ENCODE data around the gene GMFB. TPM values are rescaled to one million over a fixed set of nuclear protein-coding genes. Genes with fewer than 3 reads are reported as not detected.

The GMFB gene
- total RNA-seq, 2 donors from 2014 or later: 86.2 to 96.5 TPM

DNA sequence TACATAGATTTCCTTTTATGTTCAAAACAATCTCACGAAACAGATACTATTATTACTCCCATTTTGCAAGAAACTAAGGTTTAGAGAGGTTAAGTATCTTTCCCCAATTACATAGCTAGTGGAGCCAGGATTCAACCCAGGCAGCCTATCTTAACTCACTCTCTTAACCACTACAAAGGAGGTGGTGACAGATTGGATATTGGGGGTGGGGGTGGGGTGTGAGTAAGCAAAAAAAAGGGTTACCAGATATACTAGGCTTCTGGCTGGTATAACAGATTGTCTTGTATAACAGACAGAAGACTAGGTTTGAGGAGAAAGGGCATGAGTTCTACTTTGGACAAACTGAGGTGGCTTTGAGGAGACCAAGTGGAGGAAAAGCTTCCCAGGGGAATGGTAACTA, 2.1 kb downstream of the GMFB start:
- no peaks in the 10 kb centered on the region for H3K9me3 ChIP-seq (ENCODE audit: control insufficient read depth, low read length)
- Mint-ChIP-seq H3K4me1 (peaks cover 47% of the 10 kb centered on the region), H3K36me3 (ENCODE audit: low read depth) (peaks cover 22% of the 10 kb centered on the region), H3K9me3 (no peaks in the 10 kb centered on the region), H3K27me3 (ENCODE audit: insufficient read depth) (no peaks in the 10 kb centered on the region), H3K4me3 (peak overlapping the region; percentile 81), H3K27ac (no peak overlapping the region)
- H3K4me1 ChIP-seq (ENCODE audit: control insufficient read depth, insufficient read depth, low read length): peaks cover 15% of the 10 kb centered on the region
- DNase-seq: no peak
- 94% methylated on average over 1 of the region's 1 CpG; no CpG with 5 or more reads in 1 of the 2 experiments for WGBS, 2 experiments (ENCODE audit: insufficient coverage in 1 of 2, insufficient read length in 1 of 2)
- no peaks in the 10 kb centered on the region for H3K27me3 ChIP-seq (ENCODE audit: control insufficient read depth, insufficient read depth, low read length, poor library complexity, severe bottlenecking)
- TF ChIP-seq, protein P1, sequence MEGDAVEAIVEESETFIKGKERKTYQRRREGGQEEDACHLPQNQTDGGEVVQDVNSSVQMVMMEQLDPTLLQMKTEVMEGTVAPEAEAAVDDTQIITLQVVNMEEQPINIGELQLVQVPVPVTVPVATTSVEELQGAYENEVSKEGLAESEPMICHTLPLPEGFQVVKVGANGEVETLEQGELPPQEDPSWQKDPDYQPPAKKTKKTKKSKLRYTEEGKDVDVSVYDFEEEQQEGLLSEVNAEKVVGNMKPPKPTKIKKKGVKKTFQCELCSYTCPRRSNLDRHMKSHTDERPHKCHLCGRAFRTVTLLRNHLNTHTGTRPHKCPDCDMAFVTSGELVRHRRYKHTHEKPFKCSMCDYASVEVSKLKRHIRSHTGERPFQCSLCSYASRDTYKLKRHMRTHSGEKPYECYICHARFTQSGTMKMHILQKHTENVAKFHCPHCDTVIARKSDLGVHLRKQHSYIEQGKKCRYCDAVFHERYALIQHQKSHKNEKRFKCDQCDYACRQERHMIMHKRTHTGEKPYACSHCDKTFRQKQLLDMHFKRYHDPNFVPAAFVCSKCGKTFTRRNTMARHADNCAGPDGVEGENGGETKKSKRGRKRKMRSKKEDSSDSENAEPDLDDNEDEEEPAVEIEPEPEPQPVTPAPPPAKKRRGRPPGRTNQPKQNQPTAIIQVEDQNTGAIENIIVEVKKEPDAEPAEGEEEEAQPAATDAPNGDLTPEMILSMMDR (conservative IDR thresholded peaks at IDR 0.05): no peak
- no peak overlapping the region for H3K27ac ChIP-seq (ENCODE audit: low read depth, low read length)
- peak overlapping the region; percentile 11 for H3K9ac ChIP-seq (ENCODE audit: extremely low read depth, low read length, poor library complexity, severe bottlenecking)
- peak overlapping the region; percentile 74 for H3K4me3 ChIP-seq (ENCODE audit: low read length)
- peaks cover 26% of the 10 kb centered on the region for H3K36me3 ChIP-seq (ENCODE audit: control insufficient read depth, insufficient read depth, low read length)

DNA sequence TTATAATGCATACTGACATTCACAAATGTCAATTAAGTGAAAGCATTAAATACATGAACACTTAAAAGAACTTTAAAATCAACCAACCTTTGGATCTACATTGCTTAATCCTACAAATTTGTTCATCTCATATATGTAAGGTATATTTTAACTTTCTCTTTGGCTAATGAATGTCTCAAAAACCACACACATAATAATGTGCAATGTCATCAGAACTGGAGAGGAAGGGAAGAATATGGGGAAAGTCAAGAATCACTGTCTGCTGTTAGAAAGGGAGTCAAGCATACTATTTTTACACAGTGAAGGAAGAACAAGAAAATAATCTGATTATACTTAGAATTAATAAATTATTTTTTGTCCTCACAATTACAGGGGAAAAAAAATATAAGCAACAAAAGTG, 4.9 kb downstream of the GMFB start:
- peaks cover 31% of the 10 kb centered on the region for H3K4me1 Mint-ChIP-seq
- H3K9me3 Mint-ChIP-seq: no peaks in the 10 kb centered on the region
- peaks cover 33% of the 10 kb centered on the region for H3K36me3 Mint-ChIP-seq (ENCODE audit: low read depth)
- H3K27me3 Mint-ChIP-seq (ENCODE audit: insufficient read depth): no peaks in the 10 kb centered on the region
- Histone ChIP-seq H3K27me3 (ENCODE audit: control insufficient read depth, insufficient read depth, low read length, poor library complexity, severe bottlenecking) (no peaks in the 10 kb centered on the region), H3K36me3 (ENCODE audit: control insufficient read depth, insufficient read depth, low read length) (peaks cover 48% of the 10 kb centered on the region), H3K4me3 (ENCODE audit: low read length) (no peak overlapping the region), H3K4me1 (ENCODE audit: control insufficient read depth, insufficient read depth, low read length) (peaks cover 8% of the 10 kb centered on the region), H3K27ac (ENCODE audit: low read depth, low read length) (no peak overlapping the region), H3K9ac (ENCODE audit: extremely low read depth, low read length, poor library complexity, severe bottlenecking) (no peak overlapping the region), H3K9me3 (ENCODE audit: control insufficient read depth, low read length) (no peaks in the 10 kb centered on the region)
- no peak for DNase-seq
- no peak overlapping the region for H3K27ac Mint-ChIP-seq
- TF ChIP-seq, protein P1 (conservative IDR thresholded peaks at IDR 0.05): no peak
- no peak overlapping the region for H3K4me3 Mint-ChIP-seq

DNA sequence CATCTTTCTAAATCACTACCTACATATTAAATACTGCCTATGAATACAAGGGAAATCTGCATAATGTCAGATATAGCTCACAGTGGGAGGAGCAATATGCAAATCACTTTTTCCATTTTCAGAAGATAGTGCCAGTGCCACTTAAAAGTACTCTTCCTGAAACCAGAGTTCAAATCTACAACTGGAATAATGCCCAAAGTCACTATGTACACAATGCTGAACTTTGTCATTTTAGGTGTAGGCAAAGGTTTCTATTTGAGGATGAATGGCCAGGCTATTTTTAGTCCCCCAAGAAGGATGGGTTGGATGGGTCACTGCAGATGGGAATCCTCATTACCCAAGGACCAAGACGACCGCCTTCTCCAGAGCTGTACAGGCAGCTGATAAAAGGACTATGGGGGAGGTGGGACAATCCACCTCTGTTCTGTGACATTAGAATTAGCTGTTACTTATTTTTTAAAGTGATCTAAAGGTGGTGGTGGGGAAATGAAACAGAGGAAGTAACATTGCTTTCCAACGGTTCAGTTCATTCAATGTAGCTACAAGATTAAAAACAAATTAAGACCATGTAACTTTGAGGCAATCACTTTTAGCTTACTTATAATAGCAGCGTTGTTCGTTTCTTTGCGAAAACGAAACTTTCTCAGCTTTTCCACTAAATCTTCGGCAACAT, 5.6 kb downstream of the GMFB start:
- TF ChIP-seq, protein P1 (conservative IDR thresholded peaks at IDR 0.05): no peak
- Mint-ChIP-seq H3K27ac (no peak overlapping the region), H3K27me3 (ENCODE audit: insufficient read depth) (no peaks in the 10 kb centered on the region), H3K4me1 (peaks cover 32% of the 10 kb centered on the region), H3K9me3 (no peaks in the 10 kb centered on the region), H3K4me3 (no peak overlapping the region), H3K36me3 (ENCODE audit: low read depth) (peaks cover 39% of the 10 kb centered on the region)
- no peak overlapping the region for H3K27ac ChIP-seq (ENCODE audit: low read depth, low read length)
- 90 to 95% methylated on average over 5 to 8 of the region's 8 CpGs for WGBS, 2 experiments (ENCODE audit: insufficient coverage in 1 of 2, insufficient read length in 1 of 2)
- no peaks in the 10 kb centered on the region for H3K9me3 ChIP-seq (ENCODE audit: control insufficient read depth, low read length)
- H3K36me3 ChIP-seq (ENCODE audit: control insufficient read depth, insufficient read depth, low read length): peaks cover 55% of the 10 kb centered on the region
- peaks cover 8% of the 10 kb centered on the region for H3K4me1 ChIP-seq (ENCODE audit: control insufficient read depth, insufficient read depth, low read length)
- no peaks in the 10 kb centered on the region for H3K27me3 ChIP-seq (ENCODE audit: control insufficient read depth, insufficient read depth, low read length, poor library complexity, severe bottlenecking)
- DNase-seq: peak; percentile 13
- H3K4me3 ChIP-seq (ENCODE audit: low read length): no peak overlapping the region
- no peak overlapping the region for H3K9ac ChIP-seq (ENCODE audit: extremely low read depth, low read length, poor library complexity, severe bottlenecking)

Measured in endodermal cell (in vitro differentiated cells).